ENCODE data around the gene PRDM9. TPM values are rescaled to one million over a fixed set of nuclear protein-coding genes. Genes with fewer than 3 reads are reported as not detected.
"Not testable (repeated sequence)": the region's sequence is repeated elsewhere in the genome, so short reads cannot be mapped to it uniquely, and the experiment has no call there.

PRDM9 gene
- total and polyA plus RNA-seq, 11 donors: not detected

DNA sequence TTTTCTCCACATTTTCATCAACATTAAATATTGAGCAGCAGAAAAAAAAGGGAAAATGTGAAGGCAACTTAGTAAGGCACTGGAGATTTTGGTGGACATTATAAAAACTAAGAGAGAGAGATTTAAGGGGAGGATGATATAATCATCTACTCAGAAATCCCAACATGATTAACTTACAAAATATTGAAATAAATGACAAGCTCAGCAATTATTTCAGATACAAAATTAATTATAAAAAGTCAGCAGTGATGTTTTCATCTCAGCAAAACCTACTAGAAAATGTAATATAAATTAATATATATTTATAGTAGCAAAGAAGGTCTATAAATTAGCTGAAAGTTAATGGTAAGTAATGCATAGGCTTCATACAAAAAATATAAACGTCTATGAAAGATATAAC, 30.8 kb upstream of the PRDM9 start:
- Histone ChIP-seq H3K9me3 (peaks cover 0 to 4% (median 0%) of the 10 kb centered on the region in 12 donors), H3K4me1 (no peaks in the 10 kb centered on the region), H3K27ac (no peak overlapping the region), H3K4me3 (no peak overlapping the region), H3K27me3 (no peaks in the 10 kb centered on the region), H3K36me3 (no peaks in the 10 kb centered on the region)
- 65 to 75% (median 72%) methylated on average over 1 of the region's 1 CpG for WGBS, 4 donors
- ATAC-seq (no peak), DNase-seq (no peak)
- intact Hi-C loops (cut with DNase I): no loop called here
- TF ChIP-seq CTCF (IDR thresholded peaks at IDR 0.05): no peak
- no peak for TF ChIP-seq POLR2A (IDR thresholded peaks at IDR 0.05)

DNA sequence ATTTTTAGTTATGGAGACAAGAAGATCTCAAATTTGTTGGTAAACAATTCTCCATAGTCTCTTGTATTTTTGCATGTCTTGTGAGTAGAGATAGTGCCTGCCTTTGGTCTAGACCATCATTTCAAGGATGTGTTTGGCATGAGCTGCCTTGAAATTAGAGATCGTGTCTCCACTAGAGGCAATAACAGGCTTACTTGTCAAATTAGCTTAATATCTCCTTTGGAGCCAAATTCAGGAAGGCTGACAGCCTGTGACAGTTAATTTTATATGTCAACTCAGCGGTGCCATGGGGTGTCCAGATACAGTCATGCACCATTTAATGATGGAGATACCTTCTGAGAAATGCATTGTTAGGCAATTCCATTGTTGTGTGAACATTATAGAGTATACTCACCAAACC, 24.8 kb upstream of the PRDM9 start:
- TF ChIP-seq CTCF (IDR thresholded peaks at IDR 0.05): no peak
- no peak for TF ChIP-seq POLR2A (IDR thresholded peaks at IDR 0.05)
- ATAC-seq (no peak), DNase-seq (no peak)
- Histone ChIP-seq H3K36me3 (no peaks in the 10 kb centered on the region), H3K4me3 (no peak overlapping the region), H3K27me3 (no peaks in the 10 kb centered on the region), H3K27ac (no peak overlapping the region), H3K9me3 (peaks cover 0 to 20% (median 0%) of the 10 kb centered on the region in 12 donors), H3K4me1 (no peaks in the 10 kb centered on the region)
- 62 to 71% (median 70%) methylated on average over 2 of the region's 2 CpGs for WGBS, 4 donors
- intact Hi-C loops (cut with DNase I): no loop called here

GRCh38 chr5:23483090-23483489, 24.3 kb upstream of the PRDM9 start:
- no peak overlapping the region for H3K27ac ChIP-seq
- intact Hi-C loops (cut with DNase I): no loop called here
- peaks cover 0 to 21% (median 0%) of the 10 kb centered on the region in 12 donors for H3K9me3 ChIP-seq
- no peaks in the 10 kb centered on the region for H3K4me1 ChIP-seq
- no peak for DNase-seq
- ATAC-seq: no peak
- WGBS, 4 donors: 84 to 93% (median 87%) methylated on average over 2 of the region's 2 CpGs
- no peaks in the 10 kb centered on the region for H3K36me3 ChIP-seq
- no peak overlapping the region for H3K4me3 ChIP-seq
- H3K27me3 ChIP-seq: no peaks in the 10 kb centered on the region
- TF ChIP-seq POLR2A (IDR thresholded peaks at IDR 0.05) (no peak), CTCF (IDR thresholded peaks at IDR 0.05) (no peak)

DNA sequence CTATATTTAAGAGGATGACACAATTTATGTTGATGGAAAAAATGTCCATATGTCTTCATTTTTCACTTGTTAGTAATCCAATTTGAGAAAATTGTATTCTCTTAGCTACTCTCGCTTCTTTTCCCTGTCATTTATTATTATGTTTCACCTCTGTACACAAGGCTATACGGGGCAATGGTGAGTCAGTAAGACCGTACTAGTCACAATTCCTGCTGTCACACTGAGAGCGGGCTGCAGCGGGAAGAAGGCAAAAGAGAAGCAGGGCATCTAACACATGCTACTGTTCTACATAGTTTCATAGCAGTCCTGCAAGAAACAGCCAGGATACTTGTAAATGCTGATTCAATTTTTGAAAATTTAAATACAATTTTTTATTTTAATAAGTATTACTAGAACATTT, 23.3 kb upstream of the PRDM9 start:
- peaks cover 0 to 25% (median 0%) of the 10 kb centered on the region in 12 donors for H3K9me3 ChIP-seq
- 70 to 82% (median 73%) methylated on average over 5 of the region's 5 CpGs for WGBS, 4 donors
- DNase-seq (no peak), ATAC-seq (no peak)
- no peaks in the 10 kb centered on the region for H3K36me3 ChIP-seq
- H3K4me1 ChIP-seq: no peaks in the 10 kb centered on the region
- intact Hi-C loops (cut with DNase I): no loop called here
- no peak overlapping the region for H3K27ac ChIP-seq
- no peak for TF ChIP-seq POLR2A (IDR thresholded peaks at IDR 0.05)
- no peak for TF ChIP-seq CTCF (IDR thresholded peaks at IDR 0.05)
- no peaks in the 10 kb centered on the region for H3K27me3 ChIP-seq
- H3K4me3 ChIP-seq: no peak overlapping the region

GRCh38 chr5:23486227-23486626, 21.2 kb upstream of the PRDM9 start:
- DNase-seq; H3K27ac ChIP-seq; ATAC-seq; intact Hi-C loops (cut with DNase I); H3K27me3 ChIP-seq; H3K4me3 ChIP-seq; H3K4me1 ChIP-seq; H3K36me3 ChIP-seq: not testable (repeated sequence)
- H3K9me3 ChIP-seq: peaks cover 0 to 25% (median 0%) of the 10 kb centered on the region in 12 donors
- 76 to 79% (median 77%) methylated on average over 2 of the region's 2 CpGs for WGBS, 4 donors
